Activated CD8-positive, alpha-beta T cell treated with anti-CD3 and anti-CD28 coated beads for 36 hours (primary cell): Measurements from ENCODE around the gene CCN2. TPM values are rescaled to one million over a fixed set of nuclear protein-coding genes. Genes with fewer than 3 reads are reported as not detected.

ENCODE experiments used
- ATAC-seq: fragments of 200-7000 bp; cut with Tn5 transposase; one replicate; pipeline ENCODE4 v1.10.0; 2021; ENCODE audit warnings: mild to moderate bottlenecking, moderate library complexity
- CTCF ChIA-PET: fragments of 350-600 bp; sonication (Branson Sonifier 250); formaldehyde crosslinking; loops from one replicate; lab custom pipeline; 2021; ENCODE audit warnings: antibody characterized with exemption; lab: Charles Lee
- POLR2A ChIA-PET: fragments of 350-600 bp; sonication (Branson Sonifier 250); formaldehyde crosslinking; loops from one replicate; lab custom pipeline; 2021; ENCODE audit warnings: antibody characterized with exemption; lab: Charles Lee
- DNase-seq: peaks from one replicate; pipeline ENCODE4 v3.0.0-alpha.2; 2020
- H3K27ac Mint-ChIP-seq: one replicate; pipeline ENCODE4 v1.8.0; 2021; ENCODE audit warnings: mild to moderate bottlenecking, mixed read lengths
- H3K27me3 Mint-ChIP-seq: one replicate; pipeline ENCODE4 v1.8.0; 2021; ENCODE audit warnings: mixed read lengths
- H3K36me3 Mint-ChIP-seq: one replicate; pipeline ENCODE4 v1.8.0; 2021; ENCODE audit warnings: low read depth, mixed read lengths
- H3K4me1 Mint-ChIP-seq: one replicate; pipeline ENCODE4 v1.8.0; 2021; ENCODE audit warnings: low read depth, mixed read lengths
- H3K4me3 Mint-ChIP-seq: one replicate; pipeline ENCODE4 v1.8.0; 2021; ENCODE audit warnings: mild to moderate bottlenecking, moderate library complexity, mixed read lengths
- H3K9me3 Mint-ChIP-seq: one replicate; pipeline ENCODE4 v1.8.0; 2021; ENCODE audit warnings: mixed read lengths
- intact Hi-C: fragments of 100-400 bp; cut with micrococcal nuclease; formaldehyde crosslinking; loops from one replicate; pipeline ENCODE4 v1.10.0; 2022
- total RNA-seq, 2 experiments: library from RNA; stranded (reverse); gene quantifications; one replicate each; pipeline ENCODE4 v1.2.3, GENCODE V29; 2021
- TF ChIP-seq, protein P1 (sequence below): fragments of 200-600 bp; IDR thresholded peaks from one replicate; pipeline ENCODE4 v1.8.0; 2022; ENCODE audit warnings: antibody characterized with exemption, mild to moderate bottlenecking

Gene CCN2
- total RNA-seq, 2 experiments from 2014 or later: not detected

DNA sequence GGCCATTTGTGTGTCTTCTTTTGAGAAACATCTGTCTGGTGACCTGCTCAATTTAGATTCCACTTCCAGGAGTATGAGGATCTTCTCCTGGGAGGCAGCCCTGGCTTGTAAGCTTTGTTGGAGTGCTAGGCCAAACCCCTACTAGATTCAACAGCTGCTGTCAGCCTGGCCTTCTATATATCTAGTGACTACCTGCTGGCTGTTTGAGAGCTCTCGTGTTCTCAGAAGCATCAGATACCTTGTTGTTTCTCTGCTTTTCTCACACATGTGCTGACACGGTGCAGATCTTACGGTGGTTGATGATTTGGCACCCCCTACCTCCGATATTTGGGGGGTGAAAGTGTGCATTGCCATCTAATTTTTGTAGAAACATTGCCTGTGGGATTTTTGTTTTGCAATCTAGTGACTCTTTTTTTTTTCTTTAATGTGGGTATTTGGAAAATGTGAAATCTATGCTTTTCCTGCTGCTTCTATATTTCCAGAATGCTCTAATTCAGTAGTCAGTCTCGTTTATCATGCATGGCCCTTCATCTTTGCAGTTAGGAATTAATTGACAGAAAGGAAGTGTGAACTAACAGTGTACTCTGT lies 4.7 kb downstream of the CCN2 start:
- Mint-ChIP-seq H3K9me3 (no peaks in the 10 kb centered on the region), H3K27me3 (peaks cover 44% of the 10 kb centered on the region), H3K36me3 (no peaks in the 10 kb centered on the region), H3K4me3 (no peak overlapping the region), H3K27ac (no peak overlapping the region), H3K4me1 (peaks cover 10% of the 10 kb centered on the region)
- no peak for DNase-seq
- ChIA-PET POLR2A (no interaction called here), CTCF (interaction anchor here (1.0 to 1.5 kb wide), 4 partner anchors 13 to 31 kb away, joined by 3 to 4 read pairs (median 4); no protein-coding TSS in a partner anchor)
- TF ChIP-seq, protein P1, sequence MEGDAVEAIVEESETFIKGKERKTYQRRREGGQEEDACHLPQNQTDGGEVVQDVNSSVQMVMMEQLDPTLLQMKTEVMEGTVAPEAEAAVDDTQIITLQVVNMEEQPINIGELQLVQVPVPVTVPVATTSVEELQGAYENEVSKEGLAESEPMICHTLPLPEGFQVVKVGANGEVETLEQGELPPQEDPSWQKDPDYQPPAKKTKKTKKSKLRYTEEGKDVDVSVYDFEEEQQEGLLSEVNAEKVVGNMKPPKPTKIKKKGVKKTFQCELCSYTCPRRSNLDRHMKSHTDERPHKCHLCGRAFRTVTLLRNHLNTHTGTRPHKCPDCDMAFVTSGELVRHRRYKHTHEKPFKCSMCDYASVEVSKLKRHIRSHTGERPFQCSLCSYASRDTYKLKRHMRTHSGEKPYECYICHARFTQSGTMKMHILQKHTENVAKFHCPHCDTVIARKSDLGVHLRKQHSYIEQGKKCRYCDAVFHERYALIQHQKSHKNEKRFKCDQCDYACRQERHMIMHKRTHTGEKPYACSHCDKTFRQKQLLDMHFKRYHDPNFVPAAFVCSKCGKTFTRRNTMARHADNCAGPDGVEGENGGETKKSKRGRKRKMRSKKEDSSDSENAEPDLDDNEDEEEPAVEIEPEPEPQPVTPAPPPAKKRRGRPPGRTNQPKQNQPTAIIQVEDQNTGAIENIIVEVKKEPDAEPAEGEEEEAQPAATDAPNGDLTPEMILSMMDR: no peak
- no peak for ATAC-seq
- intact Hi-C loops: no loop called here

DNA sequence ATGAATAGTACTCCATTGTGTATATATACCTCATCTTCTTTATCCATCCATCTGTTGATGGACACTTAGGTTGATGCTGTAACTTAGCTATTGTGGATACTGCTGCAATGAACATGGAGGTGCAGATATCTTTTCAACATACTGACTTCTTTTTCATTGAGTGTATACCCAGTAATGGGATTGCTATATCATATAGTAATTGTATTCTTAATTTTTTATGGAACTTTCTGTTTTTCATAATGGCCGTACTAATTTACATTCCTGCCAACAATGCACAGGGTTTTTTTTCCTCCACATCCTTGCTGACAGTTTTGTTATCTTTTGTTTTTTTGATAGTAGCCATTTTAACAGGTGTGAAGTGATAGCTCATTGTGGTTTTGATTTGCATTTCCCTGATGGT lies 5.2 kb downstream of the CCN2 start:
- TF ChIP-seq, protein P1: no peak
- no peak overlapping the region for H3K4me3 Mint-ChIP-seq
- no peak for DNase-seq
- no peak overlapping the region for H3K27ac Mint-ChIP-seq
- peaks cover 39% of the 10 kb centered on the region for H3K27me3 Mint-ChIP-seq
- no peak for ATAC-seq
- peaks cover 10% of the 10 kb centered on the region for H3K4me1 Mint-ChIP-seq
- intact Hi-C loops: no loop called here
- no peaks in the 10 kb centered on the region for H3K36me3 Mint-ChIP-seq
- POLR2A ChIA-PET: no interaction called here
- CTCF ChIA-PET: interaction anchor here (1.0 kb wide), 2 partner anchors 22 to 23 kb away, joined by 3 read pairs; no protein-coding TSS in a partner anchor
- no peaks in the 10 kb centered on the region for H3K9me3 Mint-ChIP-seq

DNA sequence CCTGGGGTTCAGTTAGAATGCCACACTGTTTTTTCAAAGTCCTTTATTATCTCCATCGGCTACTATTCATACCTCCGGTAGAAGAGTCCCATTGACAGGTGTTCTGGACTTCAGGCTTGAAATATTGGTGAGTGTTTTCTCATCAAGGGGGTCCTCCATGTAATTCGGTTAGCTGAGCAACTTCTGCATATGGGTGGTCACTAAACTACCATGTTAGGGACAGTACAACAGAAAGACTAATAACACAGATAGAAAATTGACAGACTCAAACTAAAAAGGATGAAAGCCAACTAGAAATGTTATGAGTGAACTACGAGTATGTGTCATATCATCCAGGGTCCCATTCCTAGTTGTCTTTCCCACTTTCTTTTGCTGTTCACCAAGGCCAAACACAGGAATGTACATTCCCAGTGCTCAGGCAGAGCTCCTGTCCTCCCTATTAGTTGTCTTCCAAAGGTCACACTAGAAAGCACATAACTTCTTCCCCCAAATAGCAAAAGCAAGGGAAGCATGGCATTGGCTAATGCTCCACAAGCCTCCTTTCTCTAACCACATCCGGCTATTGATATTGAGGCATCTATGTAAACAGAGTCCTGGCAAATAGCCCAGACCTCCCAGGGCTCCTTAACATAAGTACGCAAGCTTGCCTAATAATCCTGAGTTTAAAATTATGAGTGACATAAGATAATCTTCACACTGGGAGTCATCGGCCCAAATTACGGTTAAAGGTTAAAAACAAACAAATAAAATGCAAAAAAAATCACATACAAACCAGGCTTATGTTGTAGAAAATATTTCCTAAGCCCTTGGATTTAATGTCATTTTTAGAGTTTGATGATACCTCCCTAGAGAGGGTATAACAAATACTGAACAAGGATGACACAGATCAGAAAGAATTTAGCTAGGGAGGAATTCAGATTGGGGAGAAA lies 13.2 kb downstream of the CCN2 start:
- CTCF ChIA-PET: interaction anchor here (0.6 to 2.7 kb wide), 3 partner anchors 15 to 28 kb away, joined by 3 to 7 read pairs (median 3); no protein-coding TSS in a partner anchor
- intact Hi-C loops: no loop called here
- Mint-ChIP-seq H3K4me3 (no peak overlapping the region), H3K27me3 (peaks cover 13% of the 10 kb centered on the region), H3K27ac (no peak overlapping the region), H3K36me3 (no peaks in the 10 kb centered on the region), H3K4me1 (no peaks in the 10 kb centered on the region), H3K9me3 (no peaks in the 10 kb centered on the region)
- ATAC-seq (no peak), DNase-seq (no peak)
- TF ChIP-seq, protein P1: no peak
- POLR2A ChIA-PET: no interaction called here

DNA sequence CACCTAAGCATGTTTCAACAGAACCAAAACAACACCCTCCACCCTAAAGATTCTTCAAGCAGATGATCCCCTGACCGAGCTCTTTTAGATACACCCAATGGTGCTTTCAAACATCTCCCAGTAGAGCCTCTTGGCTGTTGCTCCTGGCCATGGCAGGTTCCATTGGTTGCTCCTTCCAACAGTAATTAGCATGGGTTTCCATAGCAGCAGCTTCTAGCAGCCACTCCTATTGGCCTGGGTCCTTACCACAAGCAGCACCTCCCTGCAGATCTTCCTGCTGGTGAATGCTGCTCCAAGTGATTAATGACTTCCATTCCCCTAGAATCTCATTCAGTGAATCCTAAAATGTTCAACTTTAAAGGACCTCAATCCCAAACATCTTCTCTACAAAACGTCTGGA lies 13.9 kb downstream of the CCN2 start:
- ATAC-seq (no peak), DNase-seq (no peak)
- CTCF ChIA-PET: interaction anchor here (0.6 to 2.7 kb wide), 3 partner anchors 14 to 27 kb away, joined by 3 to 7 read pairs (median 3); no protein-coding TSS in a partner anchor
- TF ChIP-seq, protein P1: no peak
- Mint-ChIP-seq H3K9me3 (no peaks in the 10 kb centered on the region), H3K27me3 (peaks cover 13% of the 10 kb centered on the region), H3K4me3 (no peak overlapping the region), H3K4me1 (no peaks in the 10 kb centered on the region), H3K27ac (no peak overlapping the region), H3K36me3 (no peaks in the 10 kb centered on the region)
- POLR2A ChIA-PET: no interaction called here
- intact Hi-C loops: no loop called here

DNA sequence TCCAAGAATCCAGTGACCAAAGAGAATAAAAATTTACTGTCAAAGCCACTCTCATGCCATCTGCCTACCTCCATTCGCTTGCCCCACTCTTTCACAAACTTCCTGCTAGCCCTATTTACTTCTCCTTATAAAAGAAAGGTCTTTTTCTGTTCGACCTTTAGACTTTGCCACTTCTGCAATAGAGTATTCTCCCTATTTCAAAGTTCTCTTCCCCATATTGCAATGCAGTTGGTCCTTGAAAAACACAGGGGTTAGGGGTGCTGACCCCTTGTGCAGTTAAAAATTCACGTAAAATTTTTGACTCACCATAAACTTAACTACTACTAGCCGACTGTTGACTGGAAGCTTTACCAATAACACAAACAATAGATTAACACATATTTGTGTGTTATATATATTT lies 15.0 kb downstream of the CCN2 start:
- intact Hi-C loops: no loop called here
- no peak for DNase-seq
- TF ChIP-seq, protein P1: no peak
- CTCF ChIA-PET: interaction anchor here (0.6 to 2.7 kb wide), 3 partner anchors 13 to 26 kb away, joined by 3 to 8 read pairs (median 7); no protein-coding TSS in a partner anchor
- no peaks in the 10 kb centered on the region for H3K9me3 Mint-ChIP-seq
- H3K4me1 Mint-ChIP-seq: no peaks in the 10 kb centered on the region
- no peak for ATAC-seq
- no peak overlapping the region for H3K4me3 Mint-ChIP-seq
- POLR2A ChIA-PET: no interaction called here
- peaks cover 13% of the 10 kb centered on the region for H3K27me3 Mint-ChIP-seq
- no peak overlapping the region for H3K27ac Mint-ChIP-seq
- no peaks in the 10 kb centered on the region for H3K36me3 Mint-ChIP-seq
